CD8-positive, alpha-beta memory T cell (primary cell): ENCODE measurements around the gene CLSTN3. TPM values are rescaled to one million over a fixed set of nuclear protein-coding genes. Genes with fewer than 3 reads are reported as not detected.

Experiments used
- CTCF ChIA-PET: fragments of 350-600 bp; sonication (Branson Sonifier 250); formaldehyde crosslinking; loops from one replicate; lab custom pipeline; 2021; ENCODE audit warnings: antibody characterized with exemption; lab: Charles Lee
- POLR2A ChIA-PET: fragments of 350-600 bp; sonication (Branson Sonifier 250); formaldehyde crosslinking; loops from one replicate; lab custom pipeline; 2021; ENCODE audit warnings: antibody characterized with exemption; lab: Charles Lee
- DNase-seq, 5 donors: peaks; one replicate each; pipeline versions ENCODE4 v3.0.0 to v3.0.0-alpha.2; 2020 to 2022; ENCODE audit warnings: mixed read lengths in 1 of 5
- H3K27ac ChIP-seq: one replicate; pipeline ENCODE4 v1.7.0; 2013; ENCODE audit warnings: low read depth, mild to moderate bottlenecking, low read length, moderate library complexity
- H3K27me3 ChIP-seq: 2 replicates; pipeline ENCODE4 v1.7.0; 2013; ENCODE audit warnings: low read length, mild to moderate bottlenecking; ENCODE audit not compliant: insufficient read depth, poor library complexity, severe bottlenecking
- H3K36me3 ChIP-seq: 2 replicates; pipeline ENCODE4 v1.7.0; 2013; ENCODE audit warnings: mild to moderate bottlenecking, low read length, moderate library complexity; ENCODE audit not compliant: insufficient read depth
- H3K4me1 ChIP-seq: 2 replicates; pipeline ENCODE4 v1.7.0; 2013; ENCODE audit warnings: mild to moderate bottlenecking, low read length, moderate library complexity; ENCODE audit not compliant: insufficient read depth
- H3K4me3 ChIP-seq: 2 replicates; pipeline ENCODE4 v1.7.0; 2013; ENCODE audit warnings: mild to moderate bottlenecking, low read length
- H3K9me3 ChIP-seq: 2 replicates; pipeline ENCODE4 v1.7.0; 2013; ENCODE audit warnings: mild to moderate bottlenecking, low read length
- H3K27ac Mint-ChIP-seq, 8 donors: one replicate each; pipeline ENCODE4 v1.8.0; 2020 to 2021; ENCODE audit warnings: mixed read lengths in 8 of 8, mild to moderate bottlenecking in 6 of 8, inconsistent platforms in 3 of 8, moderate library complexity in 3 of 8
- H3K27me3 Mint-ChIP-seq, 2 donors: one replicate each; pipeline ENCODE4 v1.8.0; 2020 to 2021; ENCODE audit warnings: mixed read lengths in 2 of 2, mild to moderate bottlenecking in 1 of 2, moderate library complexity in 1 of 2
- H3K36me3 Mint-ChIP-seq, 3 donors: one replicate each; pipeline ENCODE4 v1.8.0; 2020 to 2021; ENCODE audit warnings: mixed read lengths in 3 of 3, inconsistent platforms in 1 of 3, mild to moderate bottlenecking in 1 of 3
- H3K4me1 Mint-ChIP-seq, 3 donors: one replicate each; pipeline ENCODE4 v1.8.0; 2020 to 2021; ENCODE audit warnings: mixed read lengths in 3 of 3, inconsistent platforms in 1 of 3, mild to moderate bottlenecking in 1 of 3
- H3K4me3 Mint-ChIP-seq, 7 donors: one replicate each; pipeline ENCODE4 v1.8.0; 2020 to 2021; ENCODE audit warnings: mixed read lengths in 7 of 7, mild to moderate bottlenecking in 6 of 7, moderate library complexity in 4 of 7, inconsistent platforms in 2 of 7
- H3K9me3 Mint-ChIP-seq, 5 donors: one replicate each; pipeline ENCODE4 v1.8.0; 2020 to 2022; ENCODE audit warnings: mixed read lengths in 5 of 5, mild to moderate bottlenecking in 3 of 5, moderate library complexity in 2 of 5, inconsistent platforms in 1 of 5
- polyA plus RNA-seq: library from polyadenylated mRNA; unstranded; fragments of 300-500 nt; fragmentation: Illumina TruSeq; gene quantifications from one replicate; pipeline ENCODE4 v1.2.3, GENCODE V29; 2021
- total RNA-seq, 2 experiments: library from RNA; stranded (reverse); gene quantifications; one replicate each; pipeline ENCODE4 v1.2.3, GENCODE V29; 2021

Gene CLSTN3
- total and polyA plus RNA-seq, 3 experiments from 2014 or later = 7.7 to 17.7 (median 16.5) TPM

- DNase-seq = peak; percentile 54 to 77 (median 61)
- peaks cover 2 to 6% of the 10 kb centered on the region in 2 donors for H3K27me3 Mint-ChIP-seq
- Histone ChIP-seq H3K9me3 (no peaks in the 10 kb centered on the region), H3K4me3 (peak within 1 kb of the TSS; percentile 61), H3K36me3 (no peaks in the 10 kb centered on the region), H3K4me1 (peaks cover 12% of the 10 kb centered on the region), H3K27me3 (no peaks in the 10 kb centered on the region), H3K27ac (no peak within 1 kb of the TSS)
- peaks cover 0 to 1% (median 0%) of the 10 kb centered on the region in 3 donors for H3K36me3 Mint-ChIP-seq
- H3K27ac Mint-ChIP-seq = peak within 1 kb of the TSS; percentile 50 to 94 (median 64)
- H3K9me3 Mint-ChIP-seq = no peaks in the 10 kb centered on the region
- peaks cover 6 to 11% (median 9%) of the 10 kb centered on the region in 3 donors for H3K4me1 Mint-ChIP-seq
- ChIA-PET POLR2A (no interaction called here), CTCF (interaction anchor here (0.7 to 5.1 kb wide), 12 partner anchors 10 to 223 kb away, joined by 3 to 19 read pairs (median 4); partner anchors contain the start of gene SPSB2)
- H3K4me3 Mint-ChIP-seq = peak within 1 kb of the TSS; percentile 70 to 94 (median 86)
Measured at GRCh38 chr12:7092229-7092985, 37.8 kb upstream of the CLSTN3 start, which contains the start of gene C1R. Gene C1R, minus strand, starts transcription at chr12:7092445. Its CDS starts 57 bp downstream, at chr12:7092388.

GRCh38 chr12:7092986-7093460, 37.1 kb upstream of the CLSTN3 start:
- Histone ChIP-seq H3K4me3 (no peak overlapping the region), H3K9me3 (no peaks in the 10 kb centered on the region), H3K36me3 (no peaks in the 10 kb centered on the region), H3K27ac (no peak overlapping the region), H3K4me1 (peaks cover 12% of the 10 kb centered on the region), H3K27me3 (no peaks in the 10 kb centered on the region)
- H3K4me1 Mint-ChIP-seq = peaks cover 6 to 11% (median 9%) of the 10 kb centered on the region in 3 donors
- peaks cover 2 to 6% of the 10 kb centered on the region in 2 donors for H3K27me3 Mint-ChIP-seq
- DNase-seq = no peak
- H3K4me3 Mint-ChIP-seq = peak overlapping the region in 1 of 7 donors; percentile 84
- peak overlapping the region in 3 of 8 donors; percentile 50 to 67 (median 54) for H3K27ac Mint-ChIP-seq
- ChIA-PET POLR2A (no interaction called here), CTCF (interaction anchor here (0.7 to 5.1 kb wide), 12 partner anchors 10 to 224 kb away, joined by 3 to 19 read pairs (median 4); partner anchors contain the start of gene SPSB2)
- H3K9me3 Mint-ChIP-seq = no peaks in the 10 kb centered on the region
- H3K36me3 Mint-ChIP-seq = peaks cover 0 to 5% (median 0%) of the 10 kb centered on the region in 3 donors

GRCh38 chr12:7093486-7093885, 36.7 kb upstream of the CLSTN3 start:
- no peak overlapping the region for H3K4me3 ChIP-seq
- Mint-ChIP-seq H3K4me3 (no peak overlapping the region), H3K9me3 (no peaks in the 10 kb centered on the region), H3K4me1 (peaks cover 6 to 11% (median 9%) of the 10 kb centered on the region in 3 donors), H3K27ac (peak overlapping the region in 2 of 8 donors; percentile 6 to 27), H3K36me3 (peaks cover 0 to 9% (median 2%) of the 10 kb centered on the region in 3 donors), H3K27me3 (peaks cover 2 to 6% of the 10 kb centered on the region in 2 donors)
- H3K27me3 ChIP-seq = no peaks in the 10 kb centered on the region
- no peaks in the 10 kb centered on the region for H3K36me3 ChIP-seq
- ChIA-PET POLR2A (no interaction called here), CTCF (interaction anchor here (0.9 to 5.1 kb wide), 9 partner anchors 9 to 223 kb away, joined by 3 to 19 read pairs (median 4); partner anchors contain the start of gene SPSB2)
- H3K4me1 ChIP-seq = peaks cover 12% of the 10 kb centered on the region
- H3K9me3 ChIP-seq = no peaks in the 10 kb centered on the region
- DNase-seq = no peak
- H3K27ac ChIP-seq = no peak overlapping the region

- Mint-ChIP-seq H3K4me3 (no peak overlapping the region), H3K9me3 (no peaks in the 10 kb centered on the region), H3K4me1 (peaks cover 6 to 11% (median 9%) of the 10 kb centered on the region in 3 donors), H3K27me3 (peaks cover 2 to 6% of the 10 kb centered on the region in 2 donors), H3K27ac (peak overlapping the region in 1 of 8 donors; percentile 6), H3K36me3 (peaks cover 0 to 12% (median 4%) of the 10 kb centered on the region in 3 donors)
- POLR2A ChIA-PET = no interaction called here
- no peaks in the 10 kb centered on the region for H3K36me3 ChIP-seq
- no peak overlapping the region for H3K27ac ChIP-seq
- no peaks in the 10 kb centered on the region for H3K27me3 ChIP-seq
- no peak for DNase-seq
- peaks cover 12% of the 10 kb centered on the region for H3K4me1 ChIP-seq
- no peak overlapping the region for H3K4me3 ChIP-seq
- CTCF ChIA-PET = interaction anchor here (1.1 to 5.1 kb wide), 6 partner anchors 9 to 221 kb away, joined by 4 to 19 read pairs (median 8); partner anchors contain the start of gene SPSB2
- H3K9me3 ChIP-seq = no peaks in the 10 kb centered on the region
Measured at GRCh38 chr12:7093892-7094291, 36.3 kb upstream of the CLSTN3 start.

- no peak for DNase-seq
- Histone ChIP-seq H3K4me3 (no peak overlapping the region), H3K4me1 (peaks cover 12% of the 10 kb centered on the region), H3K9me3 (no peaks in the 10 kb centered on the region), H3K27ac (no peak overlapping the region), H3K27me3 (no peaks in the 10 kb centered on the region), H3K36me3 (peaks cover 6% of the 10 kb centered on the region)
- Mint-ChIP-seq H3K9me3 (no peaks in the 10 kb centered on the region), H3K4me3 (no peak overlapping the region), H3K27me3 (no peaks in the 10 kb centered on the region), H3K27ac (peak overlapping the region in 4 of 8 donors; percentile 5 to 79 (median 9)), H3K36me3 (peaks cover 0 to 25% (median 4%) of the 10 kb centered on the region in 3 donors), H3K4me1 (peaks cover 6 to 11% (median 9%) of the 10 kb centered on the region in 3 donors)
- ChIA-PET POLR2A (interaction anchor here (0.6 kb wide), 1 partner anchor 91 kb away, joined by 8 read pairs; no protein-coding TSS in a partner anchor), CTCF (interaction anchor here (0.9 to 2.6 kb wide), 6 partner anchors 9 to 223 kb away, joined by 3 to 10 read pairs (median 4); partner anchors contain the start of gene SPSB2)
Measured at GRCh38 chr12:7096006-7096932, 33.9 kb upstream of the CLSTN3 start.

GRCh38 chr12:7096979-7097378, 33.2 kb upstream of the CLSTN3 start:
- Mint-ChIP-seq H3K27me3 (no peaks in the 10 kb centered on the region), H3K9me3 (no peaks in the 10 kb centered on the region), H3K4me1 (peaks cover 4 to 14% (median 8%) of the 10 kb centered on the region in 3 donors), H3K27ac (peak overlapping the region in 1 of 8 donors; percentile 5), H3K4me3 (no peak overlapping the region), H3K36me3 (peaks cover 0 to 31% (median 4%) of the 10 kb centered on the region in 3 donors)
- ChIA-PET CTCF (interaction anchor here (2.6 kb wide), 1 partner anchor 16 kb away, joined by 10 read pairs; no protein-coding TSS in a partner anchor), POLR2A (interaction anchor here (0.6 kb wide), 1 partner anchor 92 kb away, joined by 8 read pairs; no protein-coding TSS in a partner anchor)
- H3K4me3 ChIP-seq = no peak overlapping the region
- H3K9me3 ChIP-seq = no peaks in the 10 kb centered on the region
- peaks cover 9% of the 10 kb centered on the region for H3K4me1 ChIP-seq
- DNase-seq = no peak
- H3K27me3 ChIP-seq = no peaks in the 10 kb centered on the region
- H3K36me3 ChIP-seq = peaks cover 6% of the 10 kb centered on the region
- no peak overlapping the region for H3K27ac ChIP-seq
